Measurements from ENCODE around the gene JMJD6. TPM values are rescaled to one million over a fixed set of nuclear protein-coding genes. Genes with fewer than 3 reads are reported as not detected.

JMJD6 gene
- total and polyA plus RNA-seq, 12 donors, result 23.5 to 105 (median 41.7) TPM

GRCh38 chr17:76758570-76758969 lies 32.2 kb upstream of the JMJD6 start:
- peaks cover 0 to 20% of the 10 kb centered on the region in 2 donors for H3K36me3 ChIP-seq (replicated peaks in 1 of 2)
- DNase-seq, result peak in 1 of 7 donors; percentile 4
- 96 to 98% (median 96%) methylated on average over 3 of the region's 3 CpGs for WGBS, 4 donors

GRCh38 chr17:76757256-76757655 lies 30.9 kb upstream of the JMJD6 start:
- intact Hi-C loops (cut with DNase I), result no loop called here

More at GRCh38 chr17:76758570-76758969, 32.2 kb upstream of the JMJD6 start:
- Histone ChIP-seq H3K4me1 (replicated peaks in 1 of 2) (no peaks in the 10 kb centered on the region), H3K9me3 (replicated peaks in 1 of 3) (no peaks in the 10 kb centered on the region), H3K4me3 (no peak overlapping the region), H3K27me3 (no peaks in the 10 kb centered on the region), H3K27ac (no peak overlapping the region)
- intact Hi-C loops (cut with DNase I), result no loop called here
- TF ChIP-seq CTCF (IDR thresholded peaks at IDR 0.05) (no peak), POLR2A (IDR thresholded peaks at IDR 0.05) (no peak)

GRCh38 chr17:76755285-76755684 lies 28.9 kb upstream of the JMJD6 start:
- DNase-seq, result peak in 1 of 7 donors; percentile 23
- Histone ChIP-seq H3K4me3 (no peak overlapping the region), H3K4me1 (replicated peaks in 1 of 2) (no peaks in the 10 kb centered on the region), H3K9me3 (replicated peaks in 1 of 3) (no peaks in the 10 kb centered on the region), H3K27ac (no peak overlapping the region), H3K27me3 (no peaks in the 10 kb centered on the region), H3K36me3 (replicated peaks in 1 of 2) (peaks cover 0 to 20% of the 10 kb centered on the region in 2 donors)
- intact Hi-C loops (cut with DNase I), result no loop called here
- WGBS, 4 donors, result 92 to 100% (median 98%) methylated on average over 2 of the region's 2 CpGs
- TF ChIP-seq POLR2A (IDR thresholded peaks at IDR 0.05), result no peak
- TF ChIP-seq CTCF (IDR thresholded peaks at IDR 0.05), result no peak

More at GRCh38 chr17:76757256-76757655, 30.9 kb upstream of the JMJD6 start:
- Histone ChIP-seq H3K4me1 (replicated peaks in 1 of 2) (no peaks in the 10 kb centered on the region), H3K36me3 (replicated peaks in 1 of 2) (peaks cover 0 to 20% of the 10 kb centered on the region in 2 donors), H3K9me3 (replicated peaks in 1 of 3) (no peaks in the 10 kb centered on the region), H3K27ac (no peak overlapping the region), H3K4me3 (no peak overlapping the region), H3K27me3 (no peaks in the 10 kb centered on the region)
- peak in 1 of 7 donors; percentile 14 for DNase-seq
- WGBS, 4 donors, result 92 to 95% (median 95%) methylated on average over 5 of the region's 5 CpGs
- TF ChIP-seq POLR2A (IDR thresholded peaks at IDR 0.05) (no peak), CTCF (IDR thresholded peaks at IDR 0.05) (no peak)

- Histone ChIP-seq H3K4me1 (replicated peaks in 1 of 2) (no peaks in the 10 kb centered on the region), H3K9me3 (replicated peaks in 1 of 3) (no peaks in the 10 kb centered on the region), H3K4me3 (no peak overlapping the region), H3K27ac (no peak overlapping the region), H3K36me3 (replicated peaks in 1 of 2) (peaks cover 0 to 17% of the 10 kb centered on the region in 2 donors), H3K27me3 (no peaks in the 10 kb centered on the region)
- WGBS, 4 donors, result 83 to 85% (median 85%) methylated on average over 11 to 12 of the region's 12 CpGs
- TF ChIP-seq CTCF (IDR thresholded peaks at IDR 0.05) (no peak), POLR2A (IDR thresholded peaks at IDR 0.05) (no peak)
- peak in 1 of 7 donors; percentile 30 for DNase-seq
- intact Hi-C loops (cut with DNase I), result no loop called here
Observed at GRCh38 chr17:76753061-76753961, 26.9 kb upstream of the JMJD6 start.

Data from adrenal gland (tissue), 12 donors.